Activated naive CD4-positive, alpha-beta T cell treated with anti-CD3 and anti-CD28 coated beads, Interleukin-2, amount 10 ng/mL, durations not matched to agents 7 days and 5 days (primary cell): Measurements from ENCODE around the gene BCL2L11.
"Not testable (repeated sequence)": the region's sequence is repeated elsewhere in the genome, so short reads cannot be mapped to it uniquely, and the experiment has no call there.

Source experiments
- CTCF ChIA-PET: fragments of 350-600 bp; sonication (Branson Sonifier 250); formaldehyde crosslinking; loops from one replicate; lab custom pipeline; 2021; ENCODE audit warnings: antibody characterized with exemption; lab: Charles Lee
- DNase-seq: peaks from one replicate; pipeline ENCODE4 v3.0.0-alpha.2; 2020
- H3K27ac Mint-ChIP-seq: one replicate; pipeline ENCODE4 v1.8.0; 2021; ENCODE audit warnings: mild to moderate bottlenecking, moderate library complexity, mixed read lengths
- H3K27me3 Mint-ChIP-seq: one replicate; pipeline ENCODE4 v1.8.0; 2021; ENCODE audit warnings: mild to moderate bottlenecking, mixed read lengths
- H3K36me3 Mint-ChIP-seq: one replicate; pipeline ENCODE4 v1.8.0; 2021; ENCODE audit warnings: mixed read lengths
- H3K4me1 Mint-ChIP-seq: one replicate; pipeline ENCODE4 v1.8.0; 2021; ENCODE audit warnings: mixed read lengths
- H3K4me3 Mint-ChIP-seq: one replicate; pipeline ENCODE4 v1.8.0; 2021; ENCODE audit warnings: mild to moderate bottlenecking, moderate library complexity, mixed read lengths
- H3K9me3 Mint-ChIP-seq: one replicate; pipeline ENCODE4 v1.8.0; 2021; ENCODE audit warnings: mixed read lengths

The BCL2L11 gene, protein sequence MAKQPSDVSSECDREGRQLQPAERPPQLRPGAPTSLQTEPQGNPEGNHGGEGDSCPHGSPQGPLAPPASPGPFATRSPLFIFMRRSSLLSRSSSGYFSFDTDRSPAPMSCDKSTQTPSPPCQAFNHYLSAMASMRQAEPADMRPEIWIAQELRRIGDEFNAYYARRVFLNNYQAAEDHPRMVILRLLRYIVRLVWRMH

GRCh38 chr2:111120253-111121027 is at the start of gene BCL2L11:
BCL2L11 (plus strand) TSS chr2:111120914; CDS start chr2:111123746, 2,832 bp downstream.
- CTCF ChIA-PET = interaction anchor here (0.7 to 1.0 kb wide), 2 partner anchors 10 to 578 kb away, joined by 3 read pairs; no protein-coding TSS in a partner anchor
- Mint-ChIP-seq H3K4me3 (peak within 1 kb of the TSS; percentile 86), H3K4me1 (peaks cover 47% of the 10 kb centered on the region), H3K27ac (peak within 1 kb of the TSS; percentile 85), H3K9me3 (no peaks in the 10 kb centered on the region), H3K27me3 (peaks cover 76% of the 10 kb centered on the region), H3K36me3 (peaks cover 29% of the 10 kb centered on the region)
- DNase-seq = peak; percentile 91

- Mint-ChIP-seq H3K36me3 (no peaks in the 10 kb centered on the region), H3K27ac (no peak overlapping the region), H3K27me3 (peaks cover 25% of the 10 kb centered on the region), H3K9me3 (peaks cover 4% of the 10 kb centered on the region), H3K4me1 (no peaks in the 10 kb centered on the region), H3K4me3 (no peak overlapping the region)
- no peak for DNase-seq
- CTCF ChIA-PET = no interaction called here
Observed at GRCh38 chr2:111071600-111072171, 49.0 kb upstream of the BCL2L11 start.

DNA sequence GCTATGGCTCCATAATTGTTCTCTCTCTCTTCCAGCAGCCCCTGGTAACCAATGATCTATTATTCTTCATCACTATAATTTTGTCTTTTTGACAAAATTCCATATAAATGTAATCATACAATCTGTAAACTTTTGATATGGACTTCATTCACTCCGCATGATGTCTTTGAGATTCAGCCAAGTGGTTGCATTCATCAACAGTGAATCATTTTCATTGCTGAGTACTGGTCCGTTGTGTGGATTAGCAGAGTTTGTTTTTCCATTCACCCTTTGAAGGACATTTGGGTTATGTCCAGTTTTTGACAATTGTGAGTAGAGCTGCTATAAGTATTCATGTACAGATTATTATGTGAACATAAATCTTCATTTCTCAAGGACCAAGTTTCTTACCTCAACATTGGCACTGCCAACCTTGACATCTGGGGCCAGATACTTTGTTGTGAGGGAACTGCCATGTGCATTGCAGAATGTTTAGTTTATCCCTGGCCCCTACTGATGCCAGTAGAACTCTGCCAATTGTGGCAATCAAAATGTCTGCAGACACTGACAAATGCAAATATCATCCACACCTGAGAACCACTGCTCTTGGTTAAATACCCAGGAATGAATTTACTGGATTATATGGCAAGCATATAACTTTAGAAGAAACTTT is 48.4 kb upstream of the BCL2L11 start:
- Mint-ChIP-seq H3K4me1 (no peaks in the 10 kb centered on the region), H3K36me3 (no peaks in the 10 kb centered on the region), H3K27me3 (peaks cover 28% of the 10 kb centered on the region), H3K4me3 (no peak overlapping the region), H3K9me3 (peaks cover 4% of the 10 kb centered on the region), H3K27ac (no peak overlapping the region)
- CTCF ChIA-PET = no interaction called here
- DNase-seq = no peak

DNA sequence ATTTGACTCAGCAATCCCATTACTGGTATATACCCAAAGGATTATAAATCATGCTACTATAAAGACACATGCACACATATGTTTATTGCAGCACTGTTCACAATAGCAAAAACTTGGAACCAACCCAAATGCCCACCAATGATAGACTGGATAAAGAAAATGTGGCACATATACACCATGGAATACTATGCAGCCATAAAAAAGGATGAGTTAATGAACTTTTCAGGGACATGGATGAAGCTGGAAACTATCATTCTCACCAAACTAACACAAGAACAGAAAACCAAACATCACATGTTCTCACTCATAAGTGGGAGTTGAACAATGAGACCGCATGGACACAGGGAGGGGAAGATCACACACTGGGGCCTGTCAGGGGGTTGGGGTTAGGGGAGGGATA is 38.1 kb upstream of the BCL2L11 start:
- DNase-seq, CTCF ChIA-PET, H3K4me1 Mint-ChIP-seq, H3K9me3 Mint-ChIP-seq, H3K27ac Mint-ChIP-seq, H3K4me3 Mint-ChIP-seq, H3K36me3 Mint-ChIP-seq: not testable (repeated sequence)
- H3K27me3 Mint-ChIP-seq = peaks cover 43% of the 10 kb centered on the region

DNA sequence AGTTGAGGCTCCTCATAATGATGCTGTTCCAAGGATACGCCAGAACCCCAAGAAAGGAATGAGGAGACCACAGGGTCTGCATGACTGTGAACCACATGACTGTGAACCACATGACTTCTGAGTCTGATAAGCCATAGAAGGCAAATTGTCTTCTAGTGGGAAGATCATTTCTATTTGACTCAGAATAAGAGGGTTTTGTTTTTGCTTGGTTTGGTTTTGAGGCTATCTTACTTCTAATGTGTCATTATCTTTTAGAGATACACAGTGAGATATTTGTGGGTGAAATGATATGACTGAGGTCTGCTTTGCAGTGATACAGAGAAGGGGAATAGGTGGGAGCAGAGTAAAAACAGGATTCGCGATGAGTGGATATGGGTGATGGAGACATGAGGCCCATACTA is 28.9 kb upstream of the BCL2L11 start:
- CTCF ChIA-PET = no interaction called here
- peaks cover 38% of the 10 kb centered on the region for H3K27me3 Mint-ChIP-seq
- H3K36me3 Mint-ChIP-seq = no peaks in the 10 kb centered on the region
- no peaks in the 10 kb centered on the region for H3K4me1 Mint-ChIP-seq
- H3K9me3 Mint-ChIP-seq = no peaks in the 10 kb centered on the region
- H3K27ac Mint-ChIP-seq = no peak overlapping the region
- H3K4me3 Mint-ChIP-seq = no peak overlapping the region
- DNase-seq = no peak

DNA sequence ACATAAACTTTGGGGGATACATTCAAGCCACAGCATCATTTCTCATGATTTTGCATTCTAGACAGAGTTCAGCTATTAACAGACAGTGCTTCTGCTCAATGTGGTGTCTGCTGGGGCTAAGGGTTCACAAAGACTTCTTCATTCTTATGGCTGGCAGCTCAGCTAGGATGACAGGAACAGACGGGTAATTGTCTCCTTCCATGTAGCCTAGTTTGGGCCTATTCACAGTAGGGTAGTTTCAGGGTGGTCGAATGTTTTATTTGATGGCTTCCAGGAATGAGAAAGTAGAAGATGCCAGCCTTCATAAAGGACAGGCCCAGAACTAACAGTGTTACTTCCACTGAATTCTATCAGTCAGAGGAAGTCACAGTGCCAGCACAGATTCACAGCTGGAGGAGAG is 26.0 kb upstream of the BCL2L11 start:
- Mint-ChIP-seq H3K27me3 (peaks cover 50% of the 10 kb centered on the region), H3K36me3 (no peaks in the 10 kb centered on the region), H3K27ac (no peak overlapping the region), H3K9me3 (no peaks in the 10 kb centered on the region), H3K4me1 (no peaks in the 10 kb centered on the region), H3K4me3 (no peak overlapping the region)
- DNase-seq = no peak
- CTCF ChIA-PET = no interaction called here

GRCh38 chr2:111095434-111095833 is 25.3 kb upstream of the BCL2L11 start:
- Mint-ChIP-seq H3K27me3 (peaks cover 52% of the 10 kb centered on the region), H3K9me3 (no peaks in the 10 kb centered on the region), H3K4me1 (peaks cover 1% of the 10 kb centered on the region), H3K27ac (no peak overlapping the region), H3K36me3 (no peaks in the 10 kb centered on the region), H3K4me3 (no peak overlapping the region)
- DNase-seq = no peak
- CTCF ChIA-PET = no interaction called here

DNA sequence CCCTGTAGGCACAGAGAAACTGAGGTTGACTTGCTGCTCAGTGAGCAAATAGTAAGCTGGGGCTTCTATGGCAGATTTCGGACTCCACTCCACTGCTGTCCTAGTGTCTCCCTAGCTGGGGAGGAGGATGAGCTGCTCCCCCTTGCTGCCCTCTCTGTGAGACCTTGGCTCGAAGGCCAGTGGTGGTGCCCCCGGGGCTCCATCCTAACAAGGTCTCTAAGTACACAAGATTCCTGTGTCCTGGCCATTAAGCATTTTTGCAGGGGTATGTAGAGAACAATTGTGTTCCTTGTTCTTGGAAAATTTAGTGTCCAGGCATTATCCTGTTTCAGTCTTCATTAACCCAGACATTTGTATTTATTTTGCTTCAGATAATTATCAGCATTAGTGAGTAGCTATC is 21.3 kb upstream of the BCL2L11 start:
- CTCF ChIA-PET = interaction anchor here (1.1 kb wide), 1 partner anchor 18 kb away, joined by 4 read pairs; no protein-coding TSS in a partner anchor
- no peaks in the 10 kb centered on the region for H3K9me3 Mint-ChIP-seq
- peaks cover 8% of the 10 kb centered on the region for H3K4me1 Mint-ChIP-seq
- no peak for DNase-seq
- no peak overlapping the region for H3K4me3 Mint-ChIP-seq
- H3K27ac Mint-ChIP-seq = no peak overlapping the region
- peaks cover 48% of the 10 kb centered on the region for H3K27me3 Mint-ChIP-seq
- H3K36me3 Mint-ChIP-seq = no peaks in the 10 kb centered on the region

- no peak overlapping the region for H3K27ac Mint-ChIP-seq
- H3K27me3 Mint-ChIP-seq = peaks cover 44% of the 10 kb centered on the region
- no peaks in the 10 kb centered on the region for H3K36me3 Mint-ChIP-seq
- no peaks in the 10 kb centered on the region for H3K9me3 Mint-ChIP-seq
- H3K4me1 Mint-ChIP-seq = peaks cover 8% of the 10 kb centered on the region
- no peak for DNase-seq
- H3K4me3 Mint-ChIP-seq = no peak overlapping the region
- CTCF ChIA-PET = interaction anchor here (1.1 kb wide), 1 partner anchor 17 kb away, joined by 4 read pairs; no protein-coding TSS in a partner anchor
Observed at GRCh38 chr2:111100087-111100764, 20.5 kb upstream of the BCL2L11 start.

DNA sequence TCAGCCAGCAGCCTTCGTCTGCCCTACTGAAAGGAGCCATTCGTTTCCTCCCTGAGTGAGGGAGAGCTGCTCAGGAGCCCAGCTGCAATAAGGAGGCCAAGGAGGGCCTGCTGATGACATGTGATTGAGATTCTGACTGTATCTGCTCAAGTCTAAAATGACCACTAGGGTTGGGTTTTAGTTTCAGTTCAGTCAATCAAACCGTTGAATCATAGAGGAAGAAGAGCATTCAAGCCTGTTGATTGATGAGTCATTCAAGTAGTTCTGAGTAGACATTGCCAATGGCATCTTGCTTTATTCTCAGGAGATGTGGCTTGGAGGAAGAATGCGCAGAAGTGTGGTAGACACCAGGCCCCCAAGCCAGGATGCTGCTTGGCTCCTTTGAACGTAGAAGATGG is 19.9 kb upstream of the BCL2L11 start:
- CTCF ChIA-PET = interaction anchor here (1.1 kb wide), 1 partner anchor 17 kb away, joined by 4 read pairs; no protein-coding TSS in a partner anchor
- H3K4me1 Mint-ChIP-seq = peaks cover 8% of the 10 kb centered on the region
- H3K36me3 Mint-ChIP-seq = no peaks in the 10 kb centered on the region
- peaks cover 39% of the 10 kb centered on the region for H3K27me3 Mint-ChIP-seq
- no peak overlapping the region for H3K27ac Mint-ChIP-seq
- no peak for DNase-seq
- H3K9me3 Mint-ChIP-seq = no peaks in the 10 kb centered on the region
- H3K4me3 Mint-ChIP-seq = no peak overlapping the region

- no peak for DNase-seq
- Mint-ChIP-seq H3K4me1 (peaks cover 8% of the 10 kb centered on the region), H3K27me3 (peaks cover 47% of the 10 kb centered on the region), H3K9me3 (no peaks in the 10 kb centered on the region), H3K36me3 (no peaks in the 10 kb centered on the region), H3K27ac (no peak overlapping the region), H3K4me3 (no peak overlapping the region)
- CTCF ChIA-PET = no interaction called here
Observed at GRCh38 chr2:111101592-111101991, 19.1 kb upstream of the BCL2L11 start.

- H3K4me1 Mint-ChIP-seq = peaks cover 8% of the 10 kb centered on the region
- H3K36me3 Mint-ChIP-seq = no peaks in the 10 kb centered on the region
- H3K27me3 Mint-ChIP-seq = peaks cover 54% of the 10 kb centered on the region
- DNase-seq = no peak
- H3K9me3 Mint-ChIP-seq = no peaks in the 10 kb centered on the region
- no peak overlapping the region for H3K27ac Mint-ChIP-seq
- no peak overlapping the region for H3K4me3 Mint-ChIP-seq
- CTCF ChIA-PET = no interaction called here
Observed at GRCh38 chr2:111102216-111102615, 18.5 kb upstream of the BCL2L11 start.

GRCh38 chr2:111105926-111106325 is 14.8 kb upstream of the BCL2L11 start:
- CTCF ChIA-PET = no interaction called here
- peaks cover 2% of the 10 kb centered on the region for H3K4me1 Mint-ChIP-seq
- no peaks in the 10 kb centered on the region for H3K9me3 Mint-ChIP-seq

DNA sequence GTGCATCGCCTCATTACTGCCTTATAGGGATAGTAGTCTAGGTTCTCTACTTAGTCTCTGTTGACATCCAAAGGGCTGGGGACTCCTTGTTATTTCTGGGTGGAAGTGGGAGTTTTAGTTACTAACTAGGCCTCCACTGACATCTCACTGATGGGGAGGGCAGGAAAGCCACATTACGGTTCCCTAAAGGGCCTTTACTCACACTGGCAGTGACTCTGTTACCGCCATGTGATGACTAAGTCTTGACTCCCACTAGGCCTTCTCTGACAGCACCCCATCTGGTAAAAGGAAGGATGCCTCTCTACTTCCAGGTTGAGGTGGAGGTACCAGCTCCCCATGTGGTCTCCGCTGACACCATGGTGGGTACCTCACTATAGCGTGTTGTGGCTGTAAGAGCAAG is 14.0 kb upstream of the BCL2L11 start:
- CTCF ChIA-PET = no interaction called here

More at GRCh38 chr2:111105926-111106325, 14.8 kb upstream of the BCL2L11 start:
- no peaks in the 10 kb centered on the region for H3K36me3 Mint-ChIP-seq
- peaks cover 60% of the 10 kb centered on the region for H3K27me3 Mint-ChIP-seq
- H3K4me3 Mint-ChIP-seq = no peak overlapping the region
- H3K27ac Mint-ChIP-seq = no peak overlapping the region
- DNase-seq = no peak

More for the DNA sequence above, 14.0 kb upstream of the BCL2L11 start:
- Mint-ChIP-seq H3K27me3 (peaks cover 58% of the 10 kb centered on the region), H3K9me3 (no peaks in the 10 kb centered on the region), H3K27ac (no peak overlapping the region), H3K4me1 (peaks cover 3% of the 10 kb centered on the region), H3K4me3 (no peak overlapping the region), H3K36me3 (no peaks in the 10 kb centered on the region)
- DNase-seq = no peak
